ENCODE measurements around the gene NPDC1.

The NPDC1 gene

GRCh38 chr9:137023157-137023556, 22.8 kb downstream of the NPDC1 start:
- DNase-seq, result no peak

GRCh38 chr9:137022662-137023008, 23.3 kb downstream of the NPDC1 start:
- DNase-seq, result no peak

GRCh38 chr9:137021979-137022661, 23.9 kb downstream of the NPDC1 start:
- peak; percentile 60 for DNase-seq

- no peak for DNase-seq
Measured at GRCh38 chr9:137021568-137021978, 24.4 kb downstream of the NPDC1 start.

- DNase-seq, result no peak
Measured at GRCh38 chr9:137020771-137021567, 25.0 kb downstream of the NPDC1 start.

GRCh38 chr9:137019891-137020683, 25.9 kb downstream of the NPDC1 start:
- no peak for DNase-seq

GRCh38 chr9:137018761-137019559, 27.0 kb downstream of the NPDC1 start:
- DNase-seq, result no peak

- no peak for DNase-seq
Measured at GRCh38 chr9:137017791-137018497, 28.0 kb downstream of the NPDC1 start.

- DNase-seq, result no peak
Measured at GRCh38 chr9:137017071-137017470, 28.9 kb downstream of the NPDC1 start.

- DNase-seq, result no peak
Measured at GRCh38 chr9:137016436-137016835, 29.5 kb downstream of the NPDC1 start.

- no peak for DNase-seq
Measured at GRCh38 chr9:137015976-137016375, 30.0 kb downstream of the NPDC1 start.

GRCh38 chr9:137015540-137015930, 30.4 kb downstream of the NPDC1 start:
- DNase-seq, result no peak

- no peak for DNase-seq
Measured at GRCh38 chr9:137014776-137015539, 31.0 kb downstream of the NPDC1 start.

GRCh38 chr9:137014166-137014565, 31.8 kb downstream of the NPDC1 start:
- DNase-seq, result no peak

GRCh38 chr9:137013571-137013940, 32.4 kb downstream of the NPDC1 start:
- no peak for DNase-seq

GRCh38 chr9:137012694-137013570, 33.0 kb downstream of the NPDC1 start:
- DNase-seq, result no peak

- no peak for DNase-seq
Measured at GRCh38 chr9:137011907-137012675, 33.9 kb downstream of the NPDC1 start.

- DNase-seq, result no peak
Measured at GRCh38 chr9:137011156-137011555, 34.8 kb downstream of the NPDC1 start.

GRCh38 chr9:137009938-137010732, 35.8 kb downstream of the NPDC1 start:
- DNase-seq, result no peak

Data from activated T-cell treated with anti-CD3 and anti-CD28 coated beads for 4 hours (primary cell).